ENCODE data around the gene NUBPL. TPM values are rescaled to one million over a fixed set of nuclear protein-coding genes. Genes with fewer than 3 reads are reported as not detected.
"Not testable (repeated sequence)": the region's sequence is repeated elsewhere in the genome, so short reads cannot be mapped to it uniquely, and the experiment has no call there.

The NUBPL gene
- total RNA-seq, 1 donor from 2014 or later: 6.3 TPM

DNA sequence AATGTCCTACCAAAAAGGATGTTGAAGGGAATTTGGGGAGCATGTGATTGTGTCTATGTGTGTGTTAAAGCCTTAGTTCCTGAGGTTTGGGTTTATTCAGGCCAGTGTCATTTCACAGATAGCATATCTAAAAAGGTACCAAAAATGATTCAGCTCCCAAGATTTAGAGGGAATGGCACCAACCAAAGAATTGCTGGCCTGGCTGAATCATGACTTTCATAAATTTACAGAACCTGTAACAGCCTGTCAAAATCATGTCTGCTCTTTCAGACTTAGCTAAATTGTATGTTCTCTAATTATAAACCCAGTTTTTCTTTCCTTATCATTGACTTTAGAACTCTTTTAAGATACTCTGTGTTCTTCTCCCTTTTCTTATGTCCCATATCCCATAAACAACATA lies 231.5 kb downstream of the NUBPL start:
- DNase-seq (ENCODE audit: low read depth): no peak

DNA sequence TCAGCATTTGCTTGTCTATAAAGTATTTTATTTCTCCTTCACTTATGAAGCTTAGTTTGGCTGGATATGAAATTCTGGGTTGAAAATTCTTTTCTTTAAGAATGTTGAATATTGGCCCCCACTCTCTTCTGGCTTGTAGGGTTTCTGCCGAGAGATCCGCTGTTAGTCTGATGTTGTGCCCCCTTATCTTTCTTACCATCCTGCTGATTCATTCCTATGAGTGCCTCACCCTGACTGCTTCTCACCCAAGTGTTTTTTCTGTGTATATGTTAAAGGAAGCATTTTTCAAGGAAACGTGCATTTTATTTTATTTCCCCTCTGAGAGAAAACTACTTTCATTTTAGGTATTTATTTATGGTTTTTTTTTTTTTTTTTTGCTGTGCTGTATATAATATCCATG lies 236.7 kb downstream of the NUBPL start:
- not testable (repeated sequence) for H3K4me3 ChIP-seq (ENCODE audit: low read depth, low read length); DNase-seq (ENCODE audit: low read depth)

More for the DNA sequence above, 231.5 kb downstream of the NUBPL start:
- no peak overlapping the region for H3K4me3 ChIP-seq (ENCODE audit: low read depth, low read length)
- TF ChIP-seq, protein P1, sequence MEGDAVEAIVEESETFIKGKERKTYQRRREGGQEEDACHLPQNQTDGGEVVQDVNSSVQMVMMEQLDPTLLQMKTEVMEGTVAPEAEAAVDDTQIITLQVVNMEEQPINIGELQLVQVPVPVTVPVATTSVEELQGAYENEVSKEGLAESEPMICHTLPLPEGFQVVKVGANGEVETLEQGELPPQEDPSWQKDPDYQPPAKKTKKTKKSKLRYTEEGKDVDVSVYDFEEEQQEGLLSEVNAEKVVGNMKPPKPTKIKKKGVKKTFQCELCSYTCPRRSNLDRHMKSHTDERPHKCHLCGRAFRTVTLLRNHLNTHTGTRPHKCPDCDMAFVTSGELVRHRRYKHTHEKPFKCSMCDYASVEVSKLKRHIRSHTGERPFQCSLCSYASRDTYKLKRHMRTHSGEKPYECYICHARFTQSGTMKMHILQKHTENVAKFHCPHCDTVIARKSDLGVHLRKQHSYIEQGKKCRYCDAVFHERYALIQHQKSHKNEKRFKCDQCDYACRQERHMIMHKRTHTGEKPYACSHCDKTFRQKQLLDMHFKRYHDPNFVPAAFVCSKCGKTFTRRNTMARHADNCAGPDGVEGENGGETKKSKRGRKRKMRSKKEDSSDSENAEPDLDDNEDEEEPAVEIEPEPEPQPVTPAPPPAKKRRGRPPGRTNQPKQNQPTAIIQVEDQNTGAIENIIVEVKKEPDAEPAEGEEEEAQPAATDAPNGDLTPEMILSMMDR (conservative IDR thresholded peaks at IDR 0.05; ENCODE audit: low read depth, low read length): no peak

DNA sequence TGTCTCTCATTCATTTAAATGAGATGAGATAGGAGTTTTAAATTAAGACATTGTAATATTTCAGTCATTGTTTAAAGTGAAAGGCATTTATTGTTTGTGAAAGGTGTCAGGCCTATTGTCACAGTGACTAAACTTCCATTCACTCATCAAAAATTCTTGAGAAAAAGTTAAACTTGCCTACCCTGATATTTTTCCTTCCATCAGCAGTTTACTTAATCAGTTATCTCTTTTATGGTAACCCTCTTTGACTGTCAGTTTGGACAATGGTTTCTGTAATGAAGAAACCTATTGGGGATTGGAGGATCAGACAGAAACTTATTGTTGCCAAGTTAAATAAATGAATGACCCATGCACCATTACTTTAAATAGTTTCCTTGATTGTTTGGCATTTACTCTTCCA lies 241.6 kb downstream of the NUBPL start:
- TF ChIP-seq, protein P1 (conservative IDR thresholded peaks at IDR 0.05; ENCODE audit: low read depth, low read length): no peak
- DNase-seq (ENCODE audit: low read depth): no peak
- H3K4me3 ChIP-seq (ENCODE audit: low read depth, low read length): no peak overlapping the region

- TF ChIP-seq, protein P1 (conservative IDR thresholded peaks at IDR 0.05; ENCODE audit: low read depth, low read length): no peak
- no peak for DNase-seq (ENCODE audit: low read depth)
- no peak overlapping the region for H3K4me3 ChIP-seq (ENCODE audit: low read depth, low read length)
Observed at GRCh38 chr14:31806249-31806648, 245.0 kb downstream of the NUBPL start.

GRCh38 chr14:31811693-31812628 lies 250.8 kb downstream of the NUBPL start:
- DNase-seq (ENCODE audit: low read depth); H3K4me3 ChIP-seq (ENCODE audit: low read depth, low read length): not testable (repeated sequence)

DNA sequence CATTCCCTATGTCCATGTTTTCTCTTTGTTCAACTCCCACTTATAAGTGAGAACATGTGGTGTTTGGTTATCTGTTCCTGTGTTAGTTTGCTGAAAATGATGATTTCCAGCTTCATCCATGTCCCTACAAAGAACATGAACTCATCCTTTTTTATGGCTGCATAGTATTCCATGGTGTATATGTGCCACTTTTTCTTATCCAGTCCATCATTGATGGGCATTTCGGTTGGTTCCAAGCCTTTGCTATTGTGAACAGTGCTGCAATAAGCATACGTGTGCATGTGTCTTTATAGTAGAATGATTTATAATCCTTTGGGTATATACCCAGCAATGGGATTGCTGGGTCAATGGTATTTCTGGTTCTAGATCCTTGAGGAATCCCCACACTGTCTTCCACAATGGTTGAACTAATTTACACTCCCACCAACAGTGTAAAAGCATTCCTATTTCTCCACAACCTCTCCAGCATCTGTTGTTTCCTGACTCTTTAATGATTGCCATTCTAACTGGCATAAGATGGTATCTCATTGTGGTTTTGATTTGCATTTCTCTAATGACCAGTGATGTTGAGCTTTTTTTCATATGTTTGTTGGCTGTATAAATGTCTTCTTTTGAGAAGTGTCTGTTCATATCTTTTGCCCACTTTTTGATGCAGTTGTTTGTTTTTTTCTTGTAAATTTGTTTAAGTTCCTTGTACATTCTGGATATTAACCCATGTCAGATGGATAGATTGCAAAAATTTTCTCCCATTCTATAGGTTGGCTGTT lies 252.7 kb downstream of the NUBPL start:
- not testable (repeated sequence) for H3K4me3 ChIP-seq (ENCODE audit: low read depth, low read length); DNase-seq (ENCODE audit: low read depth)

- DNase-seq (ENCODE audit: low read depth): no peak
- TF ChIP-seq, protein P1 (conservative IDR thresholded peaks at IDR 0.05; ENCODE audit: low read depth, low read length): no peak
Observed at GRCh38 chr14:31819281-31819680, 258.1 kb downstream of the NUBPL start.

GRCh38 chr14:31825459-31825858 lies 264.3 kb downstream of the NUBPL start:
- no peak for DNase-seq (ENCODE audit: low read depth)
- no peak overlapping the region for H3K4me3 ChIP-seq (ENCODE audit: low read depth, low read length)
- TF ChIP-seq, protein P1 (conservative IDR thresholded peaks at IDR 0.05; ENCODE audit: low read depth, low read length): no peak

More at GRCh38 chr14:31819281-31819680, 258.1 kb downstream of the NUBPL start:
- H3K4me3 ChIP-seq (ENCODE audit: low read depth, low read length): no peak overlapping the region

Data from epithelial cell of proximal tubule (primary cell).